OCI-LY1 (cell line): ENCODE measurements around the gene CELA2A.

Source experiments
- EZH2 ChIP-seq: fragments of 200-600 bp; sonication (generic), shearing (Covaris generic); IDR thresholded peaks from 2 replicates; pipeline ENCODE4 v1.8.0; 2017; ENCODE audit warnings: borderline replicate concordance, mixed run types, mild to moderate bottlenecking, antibody characterized with exemption, low read length, moderate library complexity, mixed read lengths
- TF ChIP-seq, protein P1 (sequence below): fragments of 200-600 bp; sonication (generic), shearing (Covaris generic); IDR thresholded peaks from 2 replicates; pipeline ENCODE4 v1.5.1; 2017; ENCODE audit warnings: mild to moderate bottlenecking, antibody characterized with exemption, low read length, moderate library complexity, mixed read lengths

DNA sequence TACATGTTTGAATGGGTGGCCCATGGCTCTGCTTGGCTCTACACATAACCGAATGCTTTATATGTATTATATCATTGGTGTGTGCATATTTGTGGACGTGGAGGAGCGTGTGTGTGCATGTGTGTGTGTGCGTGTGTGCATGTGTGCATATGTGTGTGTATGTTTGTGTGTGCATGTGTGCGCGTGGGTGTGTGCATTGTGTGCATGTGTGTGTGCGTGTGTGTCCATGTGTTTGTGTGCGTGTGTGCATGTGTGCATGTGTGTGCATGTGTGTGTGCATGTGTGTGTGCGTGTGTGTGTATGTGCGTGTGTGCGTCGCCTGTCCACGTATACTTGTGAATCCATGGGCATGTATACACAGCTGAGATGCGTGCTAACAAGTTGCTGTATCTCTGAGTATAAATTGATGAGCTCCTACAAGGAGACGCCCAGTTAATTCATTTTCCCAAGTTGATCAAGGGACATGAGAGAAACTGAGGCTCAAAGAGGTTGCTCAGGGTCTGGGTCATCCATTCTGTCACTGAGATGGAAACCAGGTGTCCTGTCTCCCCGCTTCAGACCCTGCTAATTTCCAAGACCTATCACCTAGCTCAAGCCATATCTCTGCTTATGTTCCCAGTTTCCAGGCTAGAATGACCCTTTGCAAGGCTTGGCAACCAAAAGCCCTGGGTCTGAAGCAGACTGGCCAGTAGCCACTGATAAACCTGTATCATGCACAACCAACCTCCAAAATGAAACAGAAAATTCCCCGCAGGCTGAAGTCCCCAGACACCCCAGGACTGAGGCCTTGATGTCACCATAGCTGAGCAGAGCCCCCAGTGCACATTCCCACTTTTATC, 21.1 kb upstream of the CELA2A start:
- TF ChIP-seq, protein P1, sequence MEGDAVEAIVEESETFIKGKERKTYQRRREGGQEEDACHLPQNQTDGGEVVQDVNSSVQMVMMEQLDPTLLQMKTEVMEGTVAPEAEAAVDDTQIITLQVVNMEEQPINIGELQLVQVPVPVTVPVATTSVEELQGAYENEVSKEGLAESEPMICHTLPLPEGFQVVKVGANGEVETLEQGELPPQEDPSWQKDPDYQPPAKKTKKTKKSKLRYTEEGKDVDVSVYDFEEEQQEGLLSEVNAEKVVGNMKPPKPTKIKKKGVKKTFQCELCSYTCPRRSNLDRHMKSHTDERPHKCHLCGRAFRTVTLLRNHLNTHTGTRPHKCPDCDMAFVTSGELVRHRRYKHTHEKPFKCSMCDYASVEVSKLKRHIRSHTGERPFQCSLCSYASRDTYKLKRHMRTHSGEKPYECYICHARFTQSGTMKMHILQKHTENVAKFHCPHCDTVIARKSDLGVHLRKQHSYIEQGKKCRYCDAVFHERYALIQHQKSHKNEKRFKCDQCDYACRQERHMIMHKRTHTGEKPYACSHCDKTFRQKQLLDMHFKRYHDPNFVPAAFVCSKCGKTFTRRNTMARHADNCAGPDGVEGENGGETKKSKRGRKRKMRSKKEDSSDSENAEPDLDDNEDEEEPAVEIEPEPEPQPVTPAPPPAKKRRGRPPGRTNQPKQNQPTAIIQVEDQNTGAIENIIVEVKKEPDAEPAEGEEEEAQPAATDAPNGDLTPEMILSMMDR: no peak
- no peak for TF ChIP-seq EZH2
